Fibroblast of lung (primary cell): ENCODE data around the gene MAT1A. TPM values are rescaled to one million over a fixed set of nuclear protein-coding genes. Genes with fewer than 3 reads are reported as not detected.

Source experiments
- DNase-seq, 2 donors: peaks; one replicate each; pipeline versions ENCODE4 v3.0.0 to v3.0.0-alpha.2; 2010; ENCODE audit warnings: low read depth in 2 of 2
- H2AFZ ChIP-seq: 2 replicates; pipeline ENCODE4 v1.5.1; 2012; ENCODE audit warnings: low read length, control low read depth, inconsistent platforms
- H3K27ac ChIP-seq: 2 replicates; pipeline ENCODE4 v1.5.1; 2011; ENCODE audit warnings: low read length, control low read depth; ENCODE audit not compliant: insufficient read depth
- H3K27me3 ChIP-seq: 2 replicates; pipeline ENCODE4 v1.5.1; 2011; ENCODE audit warnings: mild to moderate bottlenecking, low read length; ENCODE audit not compliant: control insufficient read depth, insufficient read depth
- H3K36me3 ChIP-seq: 2 replicates; pipeline ENCODE4 v1.5.1; 2011; ENCODE audit warnings: low read length; ENCODE audit not compliant: control insufficient read depth, insufficient read depth
- H3K4me1 ChIP-seq: 2 replicates; pipeline ENCODE4 v1.5.1; 2011; ENCODE audit warnings: low read length; ENCODE audit not compliant: control insufficient read depth, insufficient read depth; ENCODE audit errors: extremely low read depth
- H3K4me2 ChIP-seq: 2 replicates; pipeline ENCODE4 v1.5.1; 2011; ENCODE audit warnings: low read length, control low read depth; ENCODE audit not compliant: insufficient read depth; ENCODE audit errors: extremely low read depth
- H3K4me3 ChIP-seq, 4 experiments: fragments of 200-600 bp in 1 of 4; sonication (generic) in 1 of 4; replicated peaks in 1 of 4; 2 replicates each; pipeline ENCODE4 v1.5.1; 2011 to 2016; ENCODE audit warnings: low read length in 4 of 4, low read depth in 3 of 4, mild to moderate bottlenecking in 3 of 4, control low read depth in 2 of 4, inconsistent platforms in 1 of 4, mixed read lengths in 1 of 4; ENCODE audit not compliant: insufficient read depth in 1 of 4; ENCODE audit errors: control extremely low read depth in 1 of 4
- H3K79me2 ChIP-seq: 2 replicates; pipeline ENCODE4 v1.5.1; 2012; ENCODE audit warnings: mild to moderate bottlenecking, low read length, inconsistent platforms; ENCODE audit not compliant: control insufficient read depth, insufficient read depth
- H3K9ac ChIP-seq: 2 replicates; pipeline ENCODE4 v1.5.1; 2011; ENCODE audit warnings: mild to moderate bottlenecking, low read length, control low read depth; ENCODE audit not compliant: insufficient read depth
- H3K9me3 ChIP-seq: 2 replicates; pipeline ENCODE4 v1.5.1; 2012; ENCODE audit warnings: low read depth, low read length; ENCODE audit not compliant: control insufficient read depth, insufficient read depth
- H4K20me1 ChIP-seq: 2 replicates; pipeline ENCODE4 v1.5.1; 2011; ENCODE audit warnings: low read length; ENCODE audit not compliant: control insufficient read depth, insufficient read depth; ENCODE audit errors: extremely low read depth
- EZH2 ChIP-seq: IDR thresholded peaks from 2 replicates; pipeline ENCODE4 v1.5.1; 2012; ENCODE audit warnings: low read length, control low read depth, mild to moderate bottlenecking; ENCODE audit errors: missing control alignments
- polyA plus RNA-seq, 2 donors: library from polyadenylated mRNA; depleted of rRNA in 1 of 2; stranded (reverse) in 1 of 2; unstranded in 1 of 2; fragments of >200 nt; gene quantifications; 2 replicates each; pipeline ENCODE4 v1.2.1, GENCODE V29; 2011 to 2012; ENCODE audit warnings: missing spikeins in 1 of 2
- total RNA-seq: library from RNA; depleted of rRNA; stranded (reverse); fragments of >200 nt; gene quantifications from 2 replicates; pipeline ENCODE4 v1.2.1, GENCODE V29; 2014
- TF ChIP-seq, protein P1 (sequence below), 2 donors: IDR thresholded peaks in 1 of 2; conservative IDR thresholded peaks in 1 of 2; 1 replicate in 1 of 2; 2 replicates in 1 of 2; pipeline ENCODE4 v1.5.1; 2011 to 2012; ENCODE audit warnings: low read length in 2 of 2, control low read depth in 1 of 2, inconsistent platforms in 1 of 2, low read depth in 1 of 2, mild to moderate bottlenecking in 1 of 2

The MAT1A gene
- total and polyA plus RNA-seq, 2 donors (not counting 1 experiment from before 2014, with no cell fraction given), result not detected

DNA sequence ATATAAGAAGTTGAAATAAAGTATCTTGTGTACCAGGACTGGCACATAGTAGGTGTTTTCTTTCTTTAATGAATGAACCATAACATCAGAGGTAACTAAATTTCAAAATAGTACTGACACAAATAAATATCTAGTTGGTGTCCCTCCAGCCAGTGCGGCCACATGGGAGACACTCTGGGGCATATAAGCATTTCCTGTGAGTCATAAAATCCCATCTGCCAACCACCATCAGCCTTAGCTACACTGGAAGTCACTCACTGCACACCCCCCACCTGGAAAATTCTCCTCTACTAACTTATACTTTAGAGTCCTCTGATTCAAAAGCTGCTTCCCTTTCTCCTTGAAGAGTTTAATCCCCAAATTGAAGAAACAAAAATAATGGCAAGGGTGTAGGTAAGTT lies 34.6 kb upstream of the MAT1A start:
- H3K27me3 ChIP-seq, result no peaks in the 10 kb centered on the region
- no peak overlapping the region for H3K27ac ChIP-seq
- TF ChIP-seq, protein P1, sequence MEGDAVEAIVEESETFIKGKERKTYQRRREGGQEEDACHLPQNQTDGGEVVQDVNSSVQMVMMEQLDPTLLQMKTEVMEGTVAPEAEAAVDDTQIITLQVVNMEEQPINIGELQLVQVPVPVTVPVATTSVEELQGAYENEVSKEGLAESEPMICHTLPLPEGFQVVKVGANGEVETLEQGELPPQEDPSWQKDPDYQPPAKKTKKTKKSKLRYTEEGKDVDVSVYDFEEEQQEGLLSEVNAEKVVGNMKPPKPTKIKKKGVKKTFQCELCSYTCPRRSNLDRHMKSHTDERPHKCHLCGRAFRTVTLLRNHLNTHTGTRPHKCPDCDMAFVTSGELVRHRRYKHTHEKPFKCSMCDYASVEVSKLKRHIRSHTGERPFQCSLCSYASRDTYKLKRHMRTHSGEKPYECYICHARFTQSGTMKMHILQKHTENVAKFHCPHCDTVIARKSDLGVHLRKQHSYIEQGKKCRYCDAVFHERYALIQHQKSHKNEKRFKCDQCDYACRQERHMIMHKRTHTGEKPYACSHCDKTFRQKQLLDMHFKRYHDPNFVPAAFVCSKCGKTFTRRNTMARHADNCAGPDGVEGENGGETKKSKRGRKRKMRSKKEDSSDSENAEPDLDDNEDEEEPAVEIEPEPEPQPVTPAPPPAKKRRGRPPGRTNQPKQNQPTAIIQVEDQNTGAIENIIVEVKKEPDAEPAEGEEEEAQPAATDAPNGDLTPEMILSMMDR (conservative IDR thresholded peaks at IDR 0.05 in 1 of 2, IDR thresholded peaks at IDR 0.05 in 1 of 2; ENCODE audit: low read depth in 1 of 2, low read length in 2 of 2), result no peak
- TF ChIP-seq EZH2, result no peak
- H3K36me3 ChIP-seq, result no peaks in the 10 kb centered on the region
- no peaks in the 10 kb centered on the region for H3K4me1 ChIP-seq
- no peak overlapping the region for H2AFZ ChIP-seq
- H3K4me2 ChIP-seq, result no peak overlapping the region
- no peaks in the 10 kb centered on the region for H3K9me3 ChIP-seq
- H3K79me2 ChIP-seq, result no peaks in the 10 kb centered on the region
- no peaks in the 10 kb centered on the region for H4K20me1 ChIP-seq
- no peak overlapping the region for H3K9ac ChIP-seq
- peak; percentile 5 to 21 for DNase-seq
- H3K4me3 ChIP-seq, result no peak overlapping the region

DNA sequence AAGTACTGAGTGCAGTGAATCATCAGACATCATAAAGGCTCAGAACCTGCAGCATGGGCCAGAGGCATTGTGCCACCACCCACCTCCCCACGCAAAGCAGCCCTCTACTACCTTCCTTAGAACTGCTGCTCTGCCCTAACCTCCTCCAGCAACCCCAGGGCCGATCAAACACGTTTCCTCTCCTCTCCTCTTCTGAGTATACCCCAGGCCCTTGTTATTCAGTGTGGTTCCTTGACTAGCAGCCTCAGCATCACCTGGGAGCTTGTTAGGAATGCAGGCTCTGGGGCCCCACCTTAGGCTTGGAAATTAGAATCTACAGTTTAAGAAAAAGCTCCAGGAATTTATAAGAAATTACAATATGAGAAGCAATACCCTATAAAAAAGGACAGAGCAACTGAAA lies 33.9 kb upstream of the MAT1A start:
- no peaks in the 10 kb centered on the region for H3K4me1 ChIP-seq
- no peak overlapping the region for H3K4me3 ChIP-seq
- no peak for DNase-seq
- no peak overlapping the region for H3K4me2 ChIP-seq
- H3K9me3 ChIP-seq, result no peaks in the 10 kb centered on the region
- no peaks in the 10 kb centered on the region for H3K79me2 ChIP-seq
- no peaks in the 10 kb centered on the region for H3K27me3 ChIP-seq
- no peak overlapping the region for H3K27ac ChIP-seq
- TF ChIP-seq, protein P1 (conservative IDR thresholded peaks at IDR 0.05 in 1 of 2, IDR thresholded peaks at IDR 0.05 in 1 of 2; ENCODE audit: low read depth in 1 of 2, low read length in 2 of 2), result no peak
- TF ChIP-seq EZH2, result no peak
- H4K20me1 ChIP-seq, result no peaks in the 10 kb centered on the region
- H2AFZ ChIP-seq, result no peak overlapping the region
- H3K9ac ChIP-seq, result no peak overlapping the region
- H3K36me3 ChIP-seq, result no peaks in the 10 kb centered on the region

DNA sequence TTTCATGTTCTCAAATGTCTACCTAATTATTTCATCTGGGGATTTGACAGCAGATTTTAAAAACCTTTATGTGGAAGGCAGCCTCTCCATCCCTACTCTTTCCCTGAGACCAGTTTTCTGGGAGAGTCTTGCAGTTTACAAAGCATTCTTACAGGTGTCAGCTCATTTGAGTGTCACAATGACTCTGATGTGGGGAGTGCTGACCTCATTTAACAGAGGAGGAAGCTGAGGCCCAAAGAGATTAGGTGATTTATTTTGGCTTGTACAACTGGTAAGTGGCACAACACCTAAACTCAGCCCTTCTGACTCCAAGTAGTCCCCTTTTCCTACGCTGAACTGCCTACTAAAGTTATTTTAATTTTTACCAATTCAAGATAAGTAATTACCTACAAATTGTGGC lies 33.3 kb upstream of the MAT1A start:
- H2AFZ ChIP-seq, result no peak overlapping the region
- H3K9me3 ChIP-seq, result no peaks in the 10 kb centered on the region
- TF ChIP-seq EZH2, result no peak
- TF ChIP-seq, protein P1 (conservative IDR thresholded peaks at IDR 0.05 in 1 of 2, IDR thresholded peaks at IDR 0.05 in 1 of 2; ENCODE audit: low read depth in 1 of 2, low read length in 2 of 2), result no peak
- H3K27ac ChIP-seq, result no peak overlapping the region
- no peak overlapping the region for H3K9ac ChIP-seq
- no peaks in the 10 kb centered on the region for H3K79me2 ChIP-seq
- no peak overlapping the region for H3K4me2 ChIP-seq
- H3K36me3 ChIP-seq, result no peaks in the 10 kb centered on the region
- H3K4me3 ChIP-seq, result no peak overlapping the region
- no peaks in the 10 kb centered on the region for H3K27me3 ChIP-seq
- DNase-seq, result no peak
- H4K20me1 ChIP-seq, result no peaks in the 10 kb centered on the region
- H3K4me1 ChIP-seq, result no peaks in the 10 kb centered on the region
